Endothelial cell (in vitro differentiated cells): ENCODE measurements around the gene SLC44A3. TPM values are rescaled to one million over a fixed set of nuclear protein-coding genes. Genes with fewer than 3 reads are reported as not detected.

ENCODE experiments used
- DNase-seq: peaks from one replicate; pipeline ENCODE4 v3.0.0; 2021; ENCODE audit warnings: low spot score
- H3K27ac Mint-ChIP-seq: one replicate; pipeline ENCODE4 v1.8.0; 2021; ENCODE audit warnings: mixed read lengths, inconsistent platforms; ENCODE audit not compliant: unreplicated experiment
- H3K27me3 Mint-ChIP-seq: one replicate; pipeline ENCODE4 v1.8.0; 2021; ENCODE audit warnings: mild to moderate bottlenecking, moderate library complexity, mixed read lengths, inconsistent platforms; ENCODE audit not compliant: unreplicated experiment
- H3K36me3 Mint-ChIP-seq: one replicate; pipeline ENCODE4 v1.8.0; 2021; ENCODE audit warnings: mild to moderate bottlenecking, low read depth, mixed read lengths, inconsistent platforms; ENCODE audit not compliant: unreplicated experiment
- H3K4me1 Mint-ChIP-seq: one replicate; pipeline ENCODE4 v1.8.0; 2021; ENCODE audit warnings: mild to moderate bottlenecking, mixed read lengths, inconsistent platforms; ENCODE audit not compliant: unreplicated experiment
- H3K4me3 Mint-ChIP-seq: one replicate; pipeline ENCODE4 v1.8.0; 2021; ENCODE audit warnings: mild to moderate bottlenecking, mixed read lengths, inconsistent platforms; ENCODE audit not compliant: unreplicated experiment
- H3K9me3 Mint-ChIP-seq: one replicate; pipeline ENCODE4 v1.8.0; 2021; ENCODE audit warnings: mixed read lengths, inconsistent platforms; ENCODE audit not compliant: unreplicated experiment
- CTCF ChIP-seq: fragments of 200-600 bp; sonication (generic); IDR thresholded peaks from one replicate; pipeline ENCODE4 v1.5.0; 2021; ENCODE audit warnings: antibody characterized with exemption; ENCODE audit not compliant: unreplicated experiment
- total RNA-seq: library from RNA; stranded (reverse); fragmentation: NEBNext Ultra II Directional; extraction: Animal tissue kit (Norgen Biotek cat#: 25700); gene quantifications from one replicate; pipeline ENCODE4 v1.2.1, GENCODE V29; 2021; ENCODE audit not compliant: unreplicated experiment

The SLC44A3 gene
- total RNA-seq, 1 donor from 2014 or later: 2.7 TPM

DNA sequence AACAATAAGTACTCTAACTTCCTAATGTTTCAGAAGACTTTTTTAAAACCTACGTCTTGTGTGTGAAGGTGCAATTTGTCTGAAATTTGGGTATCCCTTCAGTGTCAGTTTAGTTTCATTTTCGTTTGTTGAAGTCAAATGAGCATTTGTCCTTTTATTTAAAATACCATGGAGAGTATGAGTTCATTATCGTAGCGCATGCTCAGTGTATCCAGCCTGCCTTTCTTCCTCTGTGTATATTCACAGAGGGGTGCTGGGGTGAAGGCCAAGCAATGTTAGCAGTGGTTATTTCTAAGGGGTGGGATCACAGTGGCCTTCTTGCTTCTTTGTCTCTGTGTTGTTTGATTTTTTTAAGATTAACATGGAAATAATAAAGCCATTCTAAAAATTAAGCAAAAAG lies 63.5 kb downstream of the SLC44A3 start:
- no peaks in the 10 kb centered on the region for H3K4me1 Mint-ChIP-seq
- no peak for DNase-seq
- no peaks in the 10 kb centered on the region for H3K36me3 Mint-ChIP-seq

DNA sequence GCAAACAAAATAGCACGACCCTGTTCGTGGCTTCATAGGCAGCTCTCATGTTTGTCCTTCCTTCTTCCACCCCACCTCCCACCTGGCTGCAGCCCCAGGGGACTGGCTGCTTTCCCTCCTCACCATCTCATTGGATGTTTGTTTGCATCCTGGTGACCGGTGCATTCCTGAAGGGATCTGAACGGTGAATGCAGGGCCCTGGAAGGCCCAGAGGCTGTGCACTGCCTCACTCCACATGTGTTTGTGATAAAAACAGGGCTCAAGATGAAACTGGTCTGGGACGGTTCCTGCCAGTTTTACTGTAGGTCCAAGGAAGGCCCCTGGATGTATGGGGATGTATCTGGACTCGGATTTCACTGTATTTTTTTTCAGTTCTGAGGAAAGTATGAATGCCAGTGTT lies 63.9 kb downstream of the SLC44A3 start:
- Mint-ChIP-seq H3K9me3 (no peaks in the 10 kb centered on the region), H3K4me3 (no peak overlapping the region), H3K27ac (no peak overlapping the region), H3K27me3 (peaks cover 7% of the 10 kb centered on the region), H3K4me1 (no peaks in the 10 kb centered on the region), H3K36me3 (no peaks in the 10 kb centered on the region)
- TF ChIP-seq CTCF: no peak
- peak; percentile 15 for DNase-seq

More for the DNA sequence above, 63.5 kb downstream of the SLC44A3 start:
- H3K27ac Mint-ChIP-seq: no peak overlapping the region
- no peak overlapping the region for H3K4me3 Mint-ChIP-seq
- no peaks in the 10 kb centered on the region for H3K9me3 Mint-ChIP-seq
- no peak for TF ChIP-seq CTCF
- peaks cover 7% of the 10 kb centered on the region for H3K27me3 Mint-ChIP-seq

- no peaks in the 10 kb centered on the region for H3K9me3 Mint-ChIP-seq
These were observed 64.3 kb downstream of the SLC44A3 start for GRCh38 chr1:94884507-94884906.

DNA sequence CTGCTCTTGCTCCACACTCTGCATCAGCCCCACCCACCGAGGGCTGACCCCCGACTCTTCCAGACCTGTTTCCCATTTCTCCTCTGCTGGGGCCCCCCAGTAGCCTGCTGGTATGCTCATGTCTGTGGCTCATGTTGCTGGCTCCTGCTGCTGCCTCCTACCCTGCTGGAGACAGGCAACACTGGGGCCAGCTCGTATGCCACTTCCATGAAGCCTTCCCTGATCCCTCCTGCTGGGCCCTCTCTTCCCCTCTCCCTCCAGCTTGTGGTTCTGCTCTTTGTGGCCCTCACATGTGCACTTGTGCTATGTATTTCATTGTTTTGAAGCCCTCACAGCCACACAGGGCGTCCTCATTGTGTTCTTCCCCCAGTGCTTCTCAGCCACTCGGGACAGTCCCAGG lies 66.2 kb downstream of the SLC44A3 start:
- no peaks in the 10 kb centered on the region for H3K9me3 Mint-ChIP-seq
- H3K27me3 Mint-ChIP-seq: peaks cover 9% of the 10 kb centered on the region
- TF ChIP-seq CTCF: no peak
- no peak for DNase-seq
- no peak overlapping the region for H3K27ac Mint-ChIP-seq
- H3K4me3 Mint-ChIP-seq: no peak overlapping the region
- H3K4me1 Mint-ChIP-seq: peaks cover 3% of the 10 kb centered on the region
- H3K36me3 Mint-ChIP-seq: no peaks in the 10 kb centered on the region

More at GRCh38 chr1:94884507-94884906, 64.3 kb downstream of the SLC44A3 start:
- Mint-ChIP-seq H3K27me3 (peaks cover 7% of the 10 kb centered on the region), H3K4me1 (no peaks in the 10 kb centered on the region), H3K27ac (no peak overlapping the region), H3K36me3 (no peaks in the 10 kb centered on the region), H3K4me3 (no peak overlapping the region)
- DNase-seq: no peak
- TF ChIP-seq CTCF: no peak

GRCh38 chr1:94887106-94887505 lies 66.9 kb downstream of the SLC44A3 start:
- no peak for DNase-seq
- no peaks in the 10 kb centered on the region for H3K9me3 Mint-ChIP-seq
- H3K36me3 Mint-ChIP-seq: no peaks in the 10 kb centered on the region
- no peak overlapping the region for H3K27ac Mint-ChIP-seq
- no peak overlapping the region for H3K4me3 Mint-ChIP-seq
- no peak for TF ChIP-seq CTCF
- peaks cover 3% of the 10 kb centered on the region for H3K4me1 Mint-ChIP-seq
- peaks cover 9% of the 10 kb centered on the region for H3K27me3 Mint-ChIP-seq
